Activated CD4-positive, alpha-beta T cell treated with anti-CD3 and anti-CD28 coated beads, Interleukin-2, amount 10 ng/mL, durations not matched to agents 7 days and 5 days (primary cell): ENCODE results near the gene ISYNA1. TPM values are rescaled to one million over a fixed set of nuclear protein-coding genes. Genes with fewer than 3 reads are reported as not detected.
"Not testable (repeated sequence)": the region's sequence is repeated elsewhere in the genome, so short reads cannot be mapped to it uniquely, and the experiment has no call there.

Experiments
- CTCF ChIA-PET: fragments of 350-600 bp; sonication (Branson Sonifier 250); formaldehyde crosslinking; loops from one replicate; lab custom pipeline; 2021; ENCODE audit warnings: antibody characterized with exemption; lab: Charles Lee
- POLR2A ChIA-PET: fragments of 350-600 bp; sonication (Branson Sonifier 250); formaldehyde crosslinking; loops from one replicate; lab custom pipeline; 2021; ENCODE audit warnings: antibody characterized with exemption; lab: Charles Lee
- DNase-seq: peaks from one replicate; pipeline ENCODE4 v3.0.0-alpha.2; 2020
- H3K27ac Mint-ChIP-seq: one replicate; pipeline ENCODE4 v1.8.0; 2021; ENCODE audit warnings: mild to moderate bottlenecking, moderate library complexity, mixed read lengths
- H3K27me3 Mint-ChIP-seq: one replicate; pipeline ENCODE4 v1.8.0; 2021; ENCODE audit warnings: mixed read lengths
- H3K36me3 Mint-ChIP-seq: one replicate; pipeline ENCODE4 v1.8.0; 2021; ENCODE audit warnings: low read depth, mixed read lengths
- H3K4me1 Mint-ChIP-seq: one replicate; pipeline ENCODE4 v1.8.0; 2021; ENCODE audit warnings: mixed read lengths
- H3K4me3 Mint-ChIP-seq: one replicate; pipeline ENCODE4 v1.8.0; 2021; ENCODE audit warnings: mild to moderate bottlenecking, moderate library complexity, mixed read lengths
- H3K9me3 Mint-ChIP-seq: one replicate; pipeline ENCODE4 v1.8.0; 2021; ENCODE audit warnings: mixed read lengths
- total RNA-seq, 2 experiments: library from RNA; stranded (reverse); gene quantifications; one replicate each; pipeline ENCODE4 v1.2.3, GENCODE V29; 2021

Gene ISYNA1
- total RNA-seq, 2 experiments from 2014 or later = 10.7 to 12.1 TPM

DNA sequence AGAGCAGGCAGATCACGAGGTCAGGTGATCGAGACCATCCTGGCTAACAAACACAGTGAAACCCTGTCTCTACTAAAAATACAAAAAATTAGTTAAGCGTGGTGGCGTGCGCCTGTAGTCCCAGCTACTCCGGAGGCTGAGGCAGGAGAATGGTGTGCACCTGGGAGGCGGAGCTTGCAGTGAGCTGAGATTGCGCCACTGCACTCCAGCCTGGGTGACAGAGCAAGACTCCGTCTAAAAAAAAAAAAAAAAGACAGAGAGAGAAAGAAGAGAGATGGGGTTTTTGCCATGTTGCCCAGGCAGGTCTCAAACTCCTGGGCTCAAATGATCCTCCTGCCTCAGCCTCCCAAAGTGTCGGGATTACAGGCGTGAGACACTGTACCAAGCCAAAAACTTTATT, 32.2 kb downstream of the ISYNA1 start:
- CTCF ChIA-PET = interaction anchor here (0.7 to 1.4 kb wide), 2 partner anchors 16 to 456 kb away, joined by 3 to 4 read pairs; no protein-coding TSS in a partner anchor
- H3K4me3 Mint-ChIP-seq, H3K27ac Mint-ChIP-seq, POLR2A ChIA-PET, H3K27me3 Mint-ChIP-seq, DNase-seq, H3K9me3 Mint-ChIP-seq, H3K36me3 Mint-ChIP-seq: not testable (repeated sequence)
- peaks cover 15% of the 10 kb centered on the region for H3K4me1 Mint-ChIP-seq

DNA sequence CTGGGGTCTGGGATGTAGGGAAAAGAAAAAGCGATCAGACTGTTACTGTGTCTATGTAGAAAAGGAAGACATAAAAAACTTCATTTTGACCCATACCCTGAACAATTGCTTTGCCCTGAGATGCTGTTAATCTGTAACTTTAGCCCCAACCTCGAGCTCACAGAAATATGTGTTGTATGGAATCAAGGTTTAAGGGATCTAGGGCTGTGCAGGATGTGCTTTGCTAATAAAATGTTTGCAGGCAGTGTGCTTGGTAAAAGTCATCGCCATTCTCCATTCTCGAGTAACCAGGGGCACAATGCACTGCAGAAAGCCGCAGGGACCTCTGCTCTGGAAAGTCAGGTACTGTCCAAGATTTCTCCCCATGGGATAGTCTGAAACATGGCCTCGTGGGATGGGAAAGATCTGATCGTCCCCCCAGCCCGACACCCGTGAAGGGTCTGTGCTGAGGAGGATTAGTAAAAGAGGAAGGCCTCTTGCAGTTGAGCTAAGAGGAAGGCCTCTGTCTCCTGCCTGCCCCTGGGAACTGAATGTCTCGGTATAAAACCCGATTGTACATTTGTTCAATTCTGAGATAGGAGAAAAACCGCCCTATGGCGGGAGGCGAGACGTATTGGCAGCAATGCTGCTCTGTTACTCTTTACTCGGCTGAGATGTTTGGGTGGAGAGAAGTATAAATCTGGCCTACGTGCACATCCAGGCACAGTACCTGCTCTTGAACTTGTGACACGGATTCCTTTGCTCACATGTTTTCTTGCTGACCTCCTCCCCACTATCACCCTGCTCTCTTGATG, 35.3 kb downstream of the ISYNA1 start:
- H3K9me3 Mint-ChIP-seq, DNase-seq, H3K36me3 Mint-ChIP-seq, POLR2A ChIA-PET, H3K27ac Mint-ChIP-seq, H3K4me3 Mint-ChIP-seq, H3K27me3 Mint-ChIP-seq: not testable (repeated sequence)
- CTCF ChIA-PET = interaction anchor here (1.3 kb wide), 1 partner anchor 16 kb away, joined by 3 read pairs; the partner anchor contains the start of gene SSBP4
- H3K4me1 Mint-ChIP-seq = peaks cover 13% of the 10 kb centered on the region

DNA sequence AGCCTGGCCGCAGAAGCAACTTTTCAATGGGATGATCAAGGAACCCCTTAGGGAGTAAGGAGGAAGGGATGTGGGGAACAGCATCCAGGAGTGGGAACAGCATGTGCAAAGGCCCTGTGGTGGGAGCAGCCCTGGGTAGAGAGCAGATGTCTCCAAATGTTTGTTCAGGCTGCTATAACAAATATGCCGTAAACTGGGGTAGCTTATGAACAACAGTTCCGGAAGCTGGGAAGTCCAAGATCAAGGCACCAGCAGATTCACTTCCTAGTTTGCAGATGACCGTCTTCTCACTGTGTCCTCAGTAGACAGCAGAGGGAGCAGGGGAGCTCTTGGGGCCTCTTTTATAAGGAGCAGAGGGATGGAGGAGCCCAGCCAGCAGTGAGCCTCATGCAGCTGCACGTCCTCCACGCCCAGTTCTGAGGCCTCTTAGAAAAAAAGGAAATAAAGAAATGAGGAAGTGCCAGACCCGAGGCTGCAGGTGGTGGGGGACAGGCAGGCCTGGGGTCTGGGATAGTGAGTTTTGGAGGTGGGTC, 36.3 kb downstream of the ISYNA1 start:
- no peaks in the 10 kb centered on the region for H3K36me3 Mint-ChIP-seq
- POLR2A ChIA-PET = no interaction called here
- H3K4me1 Mint-ChIP-seq = peaks cover 16% of the 10 kb centered on the region
- H3K27me3 Mint-ChIP-seq = peaks cover 14% of the 10 kb centered on the region
- peak overlapping the region; percentile 7 for H3K27ac Mint-ChIP-seq
- no peak overlapping the region for H3K4me3 Mint-ChIP-seq
- DNase-seq = no peak
- H3K9me3 Mint-ChIP-seq = no peaks in the 10 kb centered on the region
- CTCF ChIA-PET = interaction anchor here (0.6 to 1.3 kb wide), 2 partner anchors 11 to 17 kb away, joined by 3 read pairs; partner anchors contain the start of gene SSBP4

DNA sequence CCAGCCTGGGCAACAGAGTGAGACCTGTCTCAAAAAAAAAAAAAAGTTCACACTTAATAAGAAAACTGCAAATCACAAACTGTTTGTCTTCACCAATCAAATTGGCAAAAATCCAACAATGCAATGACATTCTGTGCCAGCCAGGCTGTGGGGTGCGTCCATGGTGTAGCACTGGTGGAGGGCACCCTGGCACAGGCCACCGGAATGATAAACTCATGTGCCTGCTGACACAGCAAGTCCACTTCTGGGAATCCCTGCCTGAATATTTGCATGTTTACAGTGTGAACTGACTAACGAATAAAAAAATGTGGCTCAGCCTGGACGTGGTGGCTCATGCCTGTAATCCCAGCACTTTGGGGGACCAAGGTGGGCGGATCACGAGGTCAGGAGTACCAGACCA, 38.9 kb downstream of the ISYNA1 start:
- CTCF ChIA-PET = interaction anchor here (0.7 to 2.0 kb wide), 3 partner anchors 12 to 510 kb away, joined by 3 to 9 read pairs (median 3); no protein-coding TSS in a partner anchor
- Mint-ChIP-seq H3K4me1 (peaks cover 16% of the 10 kb centered on the region), H3K27ac (no peak overlapping the region), H3K4me3 (no peak overlapping the region), H3K9me3 (no peaks in the 10 kb centered on the region), H3K36me3 (no peaks in the 10 kb centered on the region), H3K27me3 (peaks cover 15% of the 10 kb centered on the region)
- POLR2A ChIA-PET = no interaction called here
- no peak for DNase-seq

DNA sequence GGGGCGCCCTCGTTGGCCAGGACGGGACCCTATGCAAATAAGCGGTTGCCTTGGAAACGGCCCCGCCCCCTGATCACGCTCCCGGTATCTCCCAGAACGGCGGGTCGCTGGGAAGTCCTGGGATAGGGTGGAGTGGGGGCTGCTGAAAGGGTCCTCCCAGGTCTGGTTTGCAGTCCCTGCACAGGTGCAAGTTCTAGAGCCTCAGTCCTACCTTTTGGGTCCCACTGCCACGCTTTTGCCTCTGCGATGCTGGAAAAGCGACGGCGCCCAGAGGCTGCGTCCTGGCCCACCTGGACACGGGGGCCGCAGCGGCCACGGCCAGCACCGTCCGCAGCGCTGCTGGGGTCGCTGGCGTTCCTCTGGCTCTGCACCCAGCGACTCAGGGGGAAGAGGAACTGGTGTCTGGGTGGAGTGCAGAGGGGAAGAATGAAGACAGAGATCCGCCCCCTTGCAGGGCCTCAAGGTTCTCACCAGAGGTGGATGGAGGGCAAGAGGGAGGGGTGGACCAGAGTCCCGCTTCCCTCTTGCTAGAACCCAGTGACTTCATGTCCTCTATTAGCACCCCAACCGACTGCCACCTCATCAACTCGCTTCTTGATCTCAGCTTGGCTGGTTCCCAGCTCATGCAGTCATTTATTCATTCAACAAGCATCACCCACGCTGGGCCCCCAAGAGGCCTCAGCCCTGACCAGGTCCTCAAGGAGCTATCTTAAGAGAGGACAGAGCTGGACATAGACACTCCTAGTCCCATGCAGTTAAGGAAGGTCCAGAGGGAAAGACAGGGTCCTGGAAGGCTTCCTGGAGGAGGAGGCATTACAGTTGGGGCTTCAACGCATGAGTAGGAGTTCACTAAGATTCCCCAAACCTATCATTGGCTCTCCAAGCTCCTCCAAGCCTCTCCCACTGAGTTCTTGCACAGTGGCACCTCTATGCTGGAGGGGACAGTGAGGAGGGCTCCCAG, 40.4 kb downstream of the ISYNA1 start, which contains the start of gene LRRC25:
Gene LRRC25, minus strand, starts transcription at position 381 of the 961 bp plus-strand sequence. CDS start 659 bp downstream, outside the sequence.
- H3K4me3 Mint-ChIP-seq = no peak within 1 kb of the TSS
- DNase-seq = no peak
- H3K4me1 Mint-ChIP-seq = peaks cover 16% of the 10 kb centered on the region
- no peaks in the 10 kb centered on the region for H3K36me3 Mint-ChIP-seq
- H3K27me3 Mint-ChIP-seq = peaks cover 18% of the 10 kb centered on the region
- ChIA-PET CTCF (interaction anchor here (2.2 kb wide), 1 partner anchor 9 kb away, joined by 7 read pairs; no protein-coding TSS in a partner anchor), POLR2A (no interaction called here)
- no peak within 1 kb of the TSS for H3K27ac Mint-ChIP-seq
- no peaks in the 10 kb centered on the region for H3K9me3 Mint-ChIP-seq

DNA sequence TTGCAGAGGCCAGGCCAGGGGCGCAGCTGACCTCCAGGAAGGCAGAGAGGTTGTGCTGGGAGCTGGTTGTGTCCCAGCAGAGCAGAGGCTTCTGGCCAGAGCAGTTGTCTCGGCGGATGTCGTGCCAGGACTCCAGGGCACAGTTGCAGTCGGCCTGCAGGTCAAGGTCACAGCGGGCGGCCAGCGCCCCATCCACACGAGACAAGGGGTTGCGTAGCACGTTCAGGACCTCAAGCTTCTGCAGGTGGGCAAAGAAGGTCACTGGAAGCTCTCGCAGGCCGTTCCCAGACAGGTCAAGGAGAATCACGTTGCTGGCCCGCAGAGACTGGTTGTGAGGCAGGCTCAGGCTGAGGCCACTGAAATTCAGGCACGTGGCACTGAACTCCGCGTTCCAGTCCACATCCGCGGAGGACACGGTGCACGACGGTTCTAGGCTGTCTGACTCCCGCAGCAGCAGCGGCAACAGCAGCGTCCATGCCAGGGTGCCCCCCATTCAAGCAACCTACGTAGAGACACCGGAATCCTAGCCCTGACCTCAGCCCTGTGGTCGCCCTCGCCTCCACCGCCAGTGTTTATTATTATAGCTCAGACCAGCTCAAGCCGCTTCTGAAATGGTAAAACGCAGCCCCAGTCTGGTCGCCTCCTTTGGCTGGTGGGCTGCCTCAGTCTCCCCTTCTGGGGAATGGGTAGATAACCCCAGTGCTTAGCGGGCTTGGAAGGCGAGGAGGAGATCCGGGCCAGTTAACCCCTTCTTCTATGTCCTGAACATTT, 41.3 kb downstream of the ISYNA1 start:
- H3K4me3 Mint-ChIP-seq = no peak overlapping the region
- H3K27ac Mint-ChIP-seq = no peak overlapping the region
- H3K4me1 Mint-ChIP-seq = peaks cover 15% of the 10 kb centered on the region
- ChIA-PET POLR2A (no interaction called here), CTCF (interaction anchor here (0.5 to 2.2 kb wide), 2 partner anchors 8 to 505 kb away, joined by 4 to 7 read pairs; no protein-coding TSS in a partner anchor)
- peaks cover 22% of the 10 kb centered on the region for H3K27me3 Mint-ChIP-seq
- H3K9me3 Mint-ChIP-seq = no peaks in the 10 kb centered on the region
- H3K36me3 Mint-ChIP-seq = no peaks in the 10 kb centered on the region
- DNase-seq = no peak

DNA sequence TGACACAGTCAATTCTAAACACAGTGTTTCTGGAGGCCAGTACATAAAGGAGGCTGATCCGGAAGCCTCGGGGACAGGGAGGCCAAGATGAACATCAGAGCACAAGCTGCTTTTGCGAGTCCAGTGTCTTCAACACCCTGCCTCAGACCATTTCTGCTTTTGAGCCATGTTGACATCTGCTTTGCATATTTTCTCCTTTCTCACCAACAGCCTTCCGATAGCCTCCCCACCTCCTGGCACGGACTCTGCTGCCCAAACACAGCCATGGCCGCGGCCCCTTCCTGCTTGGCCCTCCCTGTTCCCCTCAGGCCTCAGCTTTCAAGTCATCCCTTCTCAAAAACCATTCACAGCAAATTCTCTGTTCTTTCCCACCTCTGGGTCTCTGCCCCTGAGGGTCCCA, 44.1 kb downstream of the ISYNA1 start:
- Mint-ChIP-seq H3K4me1 (peaks cover 6% of the 10 kb centered on the region), H3K27ac (no peak overlapping the region), H3K36me3 (no peaks in the 10 kb centered on the region), H3K9me3 (no peaks in the 10 kb centered on the region), H3K27me3 (peaks cover 43% of the 10 kb centered on the region), H3K4me3 (no peak overlapping the region)
- CTCF ChIA-PET = interaction anchor here (1.8 kb wide), 1 partner anchor 26 kb away, joined by 4 read pairs; the partner anchor contains the start of gene SSBP4
- POLR2A ChIA-PET = no interaction called here
- no peak for DNase-seq

DNA sequence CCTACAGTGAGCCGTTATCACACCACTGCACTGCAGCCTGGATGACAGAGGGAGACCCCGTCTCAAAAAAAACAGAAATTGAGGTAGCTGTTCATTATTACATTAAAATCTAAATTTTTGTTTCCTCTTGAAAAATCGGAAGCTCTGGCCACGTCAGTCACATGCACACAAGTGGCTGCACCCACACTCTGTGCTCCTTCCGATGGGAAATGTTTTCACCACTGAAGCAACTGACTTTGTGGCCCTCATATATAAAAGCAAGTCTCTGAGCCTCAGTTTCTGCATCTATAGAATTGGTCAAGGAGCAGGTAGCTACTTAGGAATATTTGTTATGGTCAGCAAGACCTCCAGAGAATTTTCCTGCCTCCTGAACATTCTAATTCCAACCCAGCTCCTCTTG, 45.0 kb downstream of the ISYNA1 start:
- ChIA-PET CTCF (interaction anchor here (0.6 to 1.8 kb wide), 2 partner anchors 27 to 121 kb away, joined by 4 read pairs; partner anchors contain the start of gene SSBP4), POLR2A (no interaction called here)
- Mint-ChIP-seq H3K4me1 (peaks cover 15% of the 10 kb centered on the region), H3K27me3 (peaks cover 44% of the 10 kb centered on the region), H3K36me3 (no peaks in the 10 kb centered on the region), H3K27ac (no peak overlapping the region), H3K9me3 (no peaks in the 10 kb centered on the region), H3K4me3 (no peak overlapping the region)
- no peak for DNase-seq

DNA sequence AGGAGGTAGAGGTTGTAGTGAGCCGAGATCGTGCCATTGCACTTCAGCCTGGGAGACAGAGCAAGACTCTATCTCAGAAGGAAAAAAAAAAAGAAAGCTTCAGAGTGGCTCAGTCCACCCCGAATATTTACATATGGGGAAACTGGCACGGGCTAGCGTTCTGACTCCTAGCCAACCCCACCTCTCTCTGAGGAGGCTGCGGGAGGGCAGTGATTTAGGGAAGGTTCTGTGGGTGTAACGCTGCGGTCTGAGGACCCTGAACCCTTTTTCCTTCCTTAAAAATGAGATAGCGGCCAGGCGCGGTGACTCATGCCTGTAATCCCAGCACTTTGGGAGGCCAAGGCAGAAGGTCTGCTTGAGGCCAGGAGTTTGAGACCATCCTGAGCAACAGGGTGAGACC, 45.5 kb downstream of the ISYNA1 start:
- Mint-ChIP-seq H3K4me3 (no peak overlapping the region), H3K27ac (no peak overlapping the region), H3K9me3 (no peaks in the 10 kb centered on the region), H3K36me3 (no peaks in the 10 kb centered on the region), H3K4me1 (peaks cover 15% of the 10 kb centered on the region), H3K27me3 (peaks cover 44% of the 10 kb centered on the region)
- DNase-seq = no peak
- POLR2A ChIA-PET = no interaction called here
- CTCF ChIA-PET = interaction anchor here (0.6 kb wide), 1 partner anchor 121 kb away, joined by 4 read pairs; no protein-coding TSS in a partner anchor

DNA sequence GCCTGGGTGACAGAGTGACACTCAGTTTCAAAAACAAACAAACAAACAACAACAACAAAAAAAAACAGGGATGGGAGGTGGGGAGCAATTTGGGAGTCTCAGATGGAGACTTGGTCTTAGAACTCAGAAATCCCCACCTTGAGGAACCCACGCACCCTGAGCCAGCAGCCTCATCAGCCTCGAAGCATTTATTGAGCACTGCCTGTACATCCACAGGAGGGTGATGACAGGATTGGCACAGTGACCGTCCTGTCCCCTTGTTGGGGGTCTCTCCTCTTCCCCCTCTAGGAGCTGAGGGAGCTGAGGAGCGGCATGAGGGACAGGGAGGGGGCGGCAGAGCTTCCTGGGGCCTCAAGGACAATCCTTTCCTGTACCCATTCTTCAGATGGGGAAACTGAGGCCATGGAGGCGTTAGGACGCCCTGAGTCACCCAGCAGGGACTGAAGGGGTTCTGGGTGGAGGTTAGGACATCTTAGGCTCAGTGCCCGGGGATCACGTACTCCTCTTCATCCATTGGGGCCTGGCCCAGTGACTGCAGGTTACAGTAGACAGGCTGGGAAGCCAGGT, 46.3 kb downstream of the ISYNA1 start:
- POLR2A ChIA-PET = no interaction called here
- peaks cover 15% of the 10 kb centered on the region for H3K4me1 Mint-ChIP-seq
- H3K27ac Mint-ChIP-seq = no peak overlapping the region
- no peaks in the 10 kb centered on the region for H3K9me3 Mint-ChIP-seq
- H3K36me3 Mint-ChIP-seq = no peaks in the 10 kb centered on the region
- DNase-seq = no peak
- peaks cover 49% of the 10 kb centered on the region for H3K27me3 Mint-ChIP-seq
- H3K4me3 Mint-ChIP-seq = no peak overlapping the region
- CTCF ChIA-PET = interaction anchor here (0.6 to 1.0 kb wide), 2 partner anchors 28 to 1662 kb away, joined by 3 read pairs; partner anchors contain the start of gene SSBP4

DNA sequence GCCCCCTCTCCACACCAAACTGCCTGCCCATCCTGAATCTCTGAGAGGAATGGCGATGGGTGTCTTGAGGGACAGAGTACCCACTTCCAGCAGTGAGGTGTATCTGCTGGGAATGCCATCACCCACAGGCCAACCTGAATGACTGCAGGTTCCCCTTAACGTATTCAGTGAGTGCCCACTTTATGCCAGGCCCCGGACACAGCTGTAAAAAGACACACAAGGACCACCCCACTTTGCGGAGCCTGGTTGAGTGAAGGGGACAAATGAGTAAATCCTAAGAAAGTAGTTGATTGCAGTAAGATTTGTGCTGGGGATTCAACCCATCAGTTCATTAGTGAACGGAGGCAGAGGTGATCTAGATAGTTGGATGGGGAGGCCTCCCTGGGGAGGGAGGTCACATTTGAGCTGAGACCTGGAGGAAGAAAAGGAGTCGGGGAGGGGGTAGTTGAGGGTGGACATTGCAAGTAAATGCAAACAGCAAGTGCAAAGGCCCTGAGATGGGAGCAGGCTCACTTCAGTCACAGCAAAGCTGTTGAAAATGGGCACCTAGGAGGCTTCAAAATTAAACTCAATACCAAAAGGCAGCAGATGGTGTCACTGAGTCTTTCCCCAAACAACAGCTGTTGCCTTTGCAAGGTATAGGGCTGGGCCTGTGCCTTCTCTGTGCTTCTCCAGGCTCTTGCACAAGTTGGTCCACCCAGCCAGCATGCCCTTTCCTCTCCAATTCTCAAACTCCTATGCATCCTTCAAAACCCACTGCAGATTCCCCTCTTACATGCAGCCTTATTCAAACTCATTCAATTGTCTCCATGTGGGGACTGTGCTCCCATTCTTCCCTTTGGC, 47.6 kb downstream of the ISYNA1 start:
- Mint-ChIP-seq H3K36me3 (no peaks in the 10 kb centered on the region), H3K27me3 (peaks cover 60% of the 10 kb centered on the region), H3K4me1 (peaks cover 15% of the 10 kb centered on the region), H3K27ac (no peak overlapping the region), H3K4me3 (no peak overlapping the region), H3K9me3 (no peaks in the 10 kb centered on the region)
- ChIA-PET POLR2A (no interaction called here), CTCF (interaction anchor here (0.8 to 3.7 kb wide), 6 partner anchors 12 to 157 kb away, joined by 3 to 28 read pairs (median 4); partner anchors contain the start of gene SSBP4)
- no peak for DNase-seq
